Smooth muscle cell (in vitro differentiated cells): ENCODE results near the gene UNC5B. TPM values are rescaled to one million over a fixed set of nuclear protein-coding genes. Genes with fewer than 3 reads are reported as not detected.
"Not testable (repeated sequence)": the region's sequence is repeated elsewhere in the genome, so short reads cannot be mapped to it uniquely, and the experiment has no call there.

Source experiments
- DNase-seq: peaks from one replicate; lab custom pipeline; 2025; ENCODE audit not compliant: unreplicated experiment; lab: John Stamatoyannopoulos, UW
- H2AFZ ChIP-seq: fragments of 200-600 bp; sonication (generic); 2 replicates; pipeline ENCODE4 v1.6.0; 2016; ENCODE audit warnings: antibody characterized with exemption, low read depth, mild to moderate bottlenecking
- H3F3A ChIP-seq: fragments of 200-600 bp; sonication (generic); 2 replicates; pipeline ENCODE4 v1.6.0; 2017; ENCODE audit warnings: antibody characterized with exemption, low read depth
- H3K27ac ChIP-seq: fragments of 200-600 bp; sonication (generic); 2 replicates; pipeline ENCODE4 v1.5.1; 2016; ENCODE audit warnings: low read depth, mild to moderate bottlenecking
- H3K27me3 ChIP-seq: fragments of 200-600 bp; sonication (generic); 2 replicates; pipeline ENCODE4 v1.6.1; 2016; ENCODE audit warnings: low read depth, mild to moderate bottlenecking
- H3K36me3 ChIP-seq: fragments of 200-600 bp; sonication (generic); 2 replicates; pipeline ENCODE4 v1.5.1; 2016; ENCODE audit warnings: low read depth
- H3K4me1 ChIP-seq: fragments of 200-600 bp; sonication (generic); 2 replicates; pipeline ENCODE4 v1.5.1; 2016; ENCODE audit warnings: low read depth
- H3K4me2 ChIP-seq: fragments of 200-600 bp; sonication (generic); 2 replicates; pipeline ENCODE4 v1.6.0; 2016; ENCODE audit warnings: mild to moderate bottlenecking
- H3K4me3 ChIP-seq: fragments of 200-600 bp; sonication (generic); 2 replicates; pipeline ENCODE4 v1.5.1; 2016; ENCODE audit warnings: mild to moderate bottlenecking
- H3K79me2 ChIP-seq: fragments of 200-600 bp; sonication (generic); 2 replicates; pipeline ENCODE4 v1.6.0; 2016; ENCODE audit warnings: low read depth, mild to moderate bottlenecking
- H3K9ac ChIP-seq: fragments of 200-600 bp; sonication (generic); 2 replicates; pipeline ENCODE4 v1.6.0; 2016; ENCODE audit warnings: low read depth
- H3K9me3 ChIP-seq: fragments of 200-600 bp; sonication (generic); replicated peaks from 2 replicates; pipeline ENCODE4 v1.5.1; 2016; ENCODE audit warnings: low read depth
- H4K20me1 ChIP-seq: fragments of 200-600 bp; sonication (generic); 2 replicates; pipeline ENCODE4 v1.6.0; 2016; ENCODE audit warnings: low read depth
- WGBS: methylation state at CpG from one replicate; pipeline ENCODE4 v1.1.7; 2016; ENCODE audit warnings: low lambda C conversion rate; 5-methylcytosine and 5-hydroxymethylcytosine counted together
- polyA plus RNA-seq: library from polyadenylated mRNA; unstranded; fragments of >200 nt; fragmentation: Nextera tagmentation; extraction: Ambion mirVana; gene quantifications from 2 replicates; pipeline ENCODE4 v1.2.1, GENCODE V29; 2016
- total RNA-seq: library from RNA; depleted of rRNA; stranded (reverse); fragments of >200 nt; gene quantifications from 2 replicates; pipeline ENCODE4 v1.2.3, GENCODE V29; 2014
- TF ChIP-seq, protein P1 (sequence below): fragments of 200-600 bp; sonication (generic); IDR thresholded peaks from 2 replicates; pipeline ENCODE4 v1.5.1; 2017; ENCODE audit warnings: borderline replicate concordance, mild to moderate bottlenecking, antibody characterized with exemption; ENCODE audit not compliant: insufficient read depth, poor library complexity, severe bottlenecking

UNC5B gene
- total and polyA plus RNA-seq, 2 experiments from 2014 or later: 89.6 to 142 TPM

DNA sequence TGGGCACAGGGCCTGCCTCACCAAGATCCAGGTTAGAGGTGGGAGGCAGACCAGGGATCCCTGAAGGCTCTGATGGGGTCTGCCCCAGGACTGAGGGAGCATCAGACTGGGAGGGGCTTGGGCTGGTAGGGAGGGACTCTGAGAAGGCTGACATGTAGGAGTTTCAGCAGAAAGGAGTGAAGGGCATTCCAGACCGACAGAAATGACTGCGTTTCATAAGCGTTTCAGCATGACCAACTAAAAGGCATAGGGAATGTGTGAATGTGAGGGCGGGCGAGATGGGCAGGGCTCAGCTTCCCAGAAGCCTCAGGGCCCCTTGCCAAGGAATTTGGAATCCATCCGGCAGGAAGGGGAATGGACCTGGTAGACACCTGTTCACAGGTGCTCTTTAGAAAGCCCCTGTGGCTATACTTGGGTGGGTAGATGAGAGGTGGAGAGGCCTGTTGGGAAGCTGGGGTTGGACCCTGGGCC lies 81.8 kb downstream of the UNC5B start:
- Histone ChIP-seq H2AFZ (no peak overlapping the region), H3K79me2 (peaks cover 5% of the 10 kb centered on the region), H3K4me2 (no peak overlapping the region), H3K4me1 (no peaks in the 10 kb centered on the region), H3K27ac (no peak overlapping the region), H3K9me3 (no peaks in the 10 kb centered on the region), H3K27me3 (no peaks in the 10 kb centered on the region), H4K20me1 (peaks cover 96% of the 10 kb centered on the region), H3F3A (no peaks in the 10 kb centered on the region), H3K9ac (no peak overlapping the region), H3K36me3 (peaks cover 21% of the 10 kb centered on the region), H3K4me3 (no peak overlapping the region)
- no peak for DNase-seq
- TF ChIP-seq, protein P1, sequence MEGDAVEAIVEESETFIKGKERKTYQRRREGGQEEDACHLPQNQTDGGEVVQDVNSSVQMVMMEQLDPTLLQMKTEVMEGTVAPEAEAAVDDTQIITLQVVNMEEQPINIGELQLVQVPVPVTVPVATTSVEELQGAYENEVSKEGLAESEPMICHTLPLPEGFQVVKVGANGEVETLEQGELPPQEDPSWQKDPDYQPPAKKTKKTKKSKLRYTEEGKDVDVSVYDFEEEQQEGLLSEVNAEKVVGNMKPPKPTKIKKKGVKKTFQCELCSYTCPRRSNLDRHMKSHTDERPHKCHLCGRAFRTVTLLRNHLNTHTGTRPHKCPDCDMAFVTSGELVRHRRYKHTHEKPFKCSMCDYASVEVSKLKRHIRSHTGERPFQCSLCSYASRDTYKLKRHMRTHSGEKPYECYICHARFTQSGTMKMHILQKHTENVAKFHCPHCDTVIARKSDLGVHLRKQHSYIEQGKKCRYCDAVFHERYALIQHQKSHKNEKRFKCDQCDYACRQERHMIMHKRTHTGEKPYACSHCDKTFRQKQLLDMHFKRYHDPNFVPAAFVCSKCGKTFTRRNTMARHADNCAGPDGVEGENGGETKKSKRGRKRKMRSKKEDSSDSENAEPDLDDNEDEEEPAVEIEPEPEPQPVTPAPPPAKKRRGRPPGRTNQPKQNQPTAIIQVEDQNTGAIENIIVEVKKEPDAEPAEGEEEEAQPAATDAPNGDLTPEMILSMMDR: no peak
- 89% methylated on average over 6 of the region's 6 CpGs for WGBS

DNA sequence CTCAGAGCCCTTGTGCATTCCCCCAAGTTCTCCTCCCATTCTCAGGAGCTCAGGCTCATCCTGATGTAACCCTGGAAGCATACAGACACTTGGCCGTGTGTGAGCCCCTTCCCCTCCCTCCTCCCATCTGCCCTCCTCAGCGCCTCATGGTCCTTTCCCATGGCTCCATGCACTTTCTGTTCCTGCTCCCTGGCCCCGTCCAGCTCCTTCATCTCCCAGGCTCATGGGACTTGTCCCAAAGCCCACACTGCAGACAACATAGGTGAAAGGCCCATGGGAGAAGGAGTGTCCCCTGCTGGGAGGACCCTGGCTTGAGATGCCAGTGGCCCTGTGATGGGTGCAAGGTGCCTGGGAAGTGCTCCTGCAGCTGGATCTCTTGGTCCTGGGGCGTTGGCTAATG lies 82.5 kb downstream of the UNC5B start:
- WGBS: 98% methylated on average over 4 of the region's 4 CpGs
- peaks cover 96% of the 10 kb centered on the region for H4K20me1 ChIP-seq
- TF ChIP-seq, protein P1: no peak
- peaks cover 5% of the 10 kb centered on the region for H3K79me2 ChIP-seq
- no peak overlapping the region for H3K27ac ChIP-seq
- no peak overlapping the region for H3K4me3 ChIP-seq
- H3K36me3 ChIP-seq: peaks cover 21% of the 10 kb centered on the region
- H3K9ac ChIP-seq: no peak overlapping the region
- H3K9me3 ChIP-seq: no peaks in the 10 kb centered on the region
- H3K4me2 ChIP-seq: no peak overlapping the region
- no peak for DNase-seq
- H3K4me1 ChIP-seq: no peaks in the 10 kb centered on the region
- H2AFZ ChIP-seq: no peak overlapping the region
- H3F3A ChIP-seq: no peaks in the 10 kb centered on the region
- H3K27me3 ChIP-seq: no peaks in the 10 kb centered on the region

DNA sequence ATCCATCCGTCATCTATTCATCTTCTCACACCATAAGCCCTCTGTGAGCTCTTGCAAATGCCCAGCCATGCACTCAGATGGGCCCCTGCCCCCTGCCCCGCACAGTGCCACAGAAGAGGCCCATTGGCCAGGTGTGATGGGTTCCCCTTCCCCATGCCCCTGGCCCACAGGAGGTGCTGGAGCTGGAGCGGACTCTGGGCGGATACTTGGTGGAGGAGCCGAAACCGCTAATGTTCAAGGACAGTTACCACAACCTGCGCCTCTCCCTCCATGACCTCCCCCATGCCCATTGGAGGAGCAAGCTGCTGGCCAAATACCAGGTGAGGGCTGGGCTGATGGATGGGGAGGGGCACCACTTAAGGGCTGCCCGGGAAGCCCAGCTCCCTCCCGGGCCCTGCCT lies 83.3 kb downstream of the UNC5B start:
- no peak overlapping the region for H2AFZ ChIP-seq
- 97% methylated on average over 7 of the region's 9 CpGs for WGBS
- no peaks in the 10 kb centered on the region for H3F3A ChIP-seq
- no peaks in the 10 kb centered on the region for H3K9me3 ChIP-seq
- H3K79me2 ChIP-seq: peaks cover 5% of the 10 kb centered on the region
- no peaks in the 10 kb centered on the region for H3K27me3 ChIP-seq
- H3K36me3 ChIP-seq: peaks cover 21% of the 10 kb centered on the region
- peaks cover 96% of the 10 kb centered on the region for H4K20me1 ChIP-seq
- DNase-seq: no peak
- no peak overlapping the region for H3K9ac ChIP-seq
- H3K4me2 ChIP-seq: no peak overlapping the region
- no peak overlapping the region for H3K27ac ChIP-seq
- TF ChIP-seq, protein P1: no peak
- no peak overlapping the region for H3K4me3 ChIP-seq
- H3K4me1 ChIP-seq: no peaks in the 10 kb centered on the region

GRCh38 chr10:71296086-71296485 lies 83.7 kb downstream of the UNC5B start:
- H3K36me3 ChIP-seq: peaks cover 21% of the 10 kb centered on the region
- TF ChIP-seq, protein P1: no peak
- 78% methylated on average over 5 of the region's 5 CpGs for WGBS

GRCh38 chr10:71296811-71297210 lies 84.4 kb downstream of the UNC5B start:
- not testable (repeated sequence) for H3K79me2 ChIP-seq, H3K4me3 ChIP-seq, DNase-seq, H3K27me3 ChIP-seq, H2AFZ ChIP-seq, H3K27ac ChIP-seq, H3K9me3 ChIP-seq, H3F3A ChIP-seq, H3K9ac ChIP-seq, H3K4me1 ChIP-seq, H3K4me2 ChIP-seq
- peaks cover 20% of the 10 kb centered on the region for H3K36me3 ChIP-seq
- H4K20me1 ChIP-seq: peaks cover 96% of the 10 kb centered on the region
- 90% methylated on average over 11 of the region's 13 CpGs for WGBS

More at GRCh38 chr10:71296086-71296485, 83.7 kb downstream of the UNC5B start:
- Histone ChIP-seq H3K27ac (no peak overlapping the region), H3K79me2 (peaks cover 5% of the 10 kb centered on the region), H3K9ac (no peak overlapping the region), H3K4me1 (no peaks in the 10 kb centered on the region), H3K9me3 (no peaks in the 10 kb centered on the region), H3K4me3 (no peak overlapping the region), H3K4me2 (no peak overlapping the region), H2AFZ (no peak overlapping the region), H3F3A (no peaks in the 10 kb centered on the region), H3K27me3 (no peaks in the 10 kb centered on the region), H4K20me1 (peaks cover 96% of the 10 kb centered on the region)
- DNase-seq: no peak
